Spleen (tissue), 7 donors: ENCODE data around the gene IGF1R.

Experiments used
- POLR2A ChIP-seq, 3 donors: fragments of 450-650 bp; IDR thresholded peaks; one replicate each; pipeline ENCODE4 v1.5.1; 2017; ENCODE audit warnings: antibody characterized with exemption in 3 of 3, mild to moderate bottlenecking in 1 of 3
- TF ChIP-seq, protein P1 (sequence below), 11 experiments: fragments of 200-600 bp in 7 of 11; fragments of 450-650 bp in 4 of 11; sonication (generic) in 4 of 11; IDR thresholded peaks in 8 of 11; conservative IDR thresholded peaks in 3 of 11; 1 replicate in 7 of 11; 2 replicates in 4 of 11; pipeline versions ENCODE4 v1.4.0 to v1.8.0; 2016 to 2021; ENCODE audit warnings: antibody characterized with exemption in 11 of 11, inconsistent platforms in 4 of 11, mild to moderate bottlenecking in 1 of 11
- donor health status: DM: no; HTN: no; CAD: no; lungs with moderate emphysema.
- donor health status: DM: no; HTN: no; CAD: no.
- donor health status: DM: no; HTN: no; CAD: no.

DNA sequence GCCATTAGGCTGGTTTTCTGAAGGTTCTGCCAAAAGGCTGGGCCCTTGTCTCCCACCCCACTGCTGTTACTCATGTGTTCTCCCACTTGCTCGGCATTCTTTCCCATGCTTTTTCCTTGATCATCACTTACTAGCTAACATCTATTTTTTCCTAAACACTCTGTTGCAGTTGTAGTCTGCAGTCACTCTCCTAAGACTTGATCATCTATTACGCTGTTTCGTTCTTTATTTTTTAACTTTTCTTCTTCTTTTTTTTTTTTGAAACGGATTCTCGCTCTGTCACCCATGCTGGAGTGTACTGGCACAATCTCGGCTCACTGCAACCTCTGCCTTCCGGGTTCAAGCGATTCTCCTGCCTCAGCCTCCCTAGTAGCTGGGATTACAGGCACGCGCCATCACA, 176.3 kb downstream of the IGF1R start:
- TF ChIP-seq, protein P1, sequence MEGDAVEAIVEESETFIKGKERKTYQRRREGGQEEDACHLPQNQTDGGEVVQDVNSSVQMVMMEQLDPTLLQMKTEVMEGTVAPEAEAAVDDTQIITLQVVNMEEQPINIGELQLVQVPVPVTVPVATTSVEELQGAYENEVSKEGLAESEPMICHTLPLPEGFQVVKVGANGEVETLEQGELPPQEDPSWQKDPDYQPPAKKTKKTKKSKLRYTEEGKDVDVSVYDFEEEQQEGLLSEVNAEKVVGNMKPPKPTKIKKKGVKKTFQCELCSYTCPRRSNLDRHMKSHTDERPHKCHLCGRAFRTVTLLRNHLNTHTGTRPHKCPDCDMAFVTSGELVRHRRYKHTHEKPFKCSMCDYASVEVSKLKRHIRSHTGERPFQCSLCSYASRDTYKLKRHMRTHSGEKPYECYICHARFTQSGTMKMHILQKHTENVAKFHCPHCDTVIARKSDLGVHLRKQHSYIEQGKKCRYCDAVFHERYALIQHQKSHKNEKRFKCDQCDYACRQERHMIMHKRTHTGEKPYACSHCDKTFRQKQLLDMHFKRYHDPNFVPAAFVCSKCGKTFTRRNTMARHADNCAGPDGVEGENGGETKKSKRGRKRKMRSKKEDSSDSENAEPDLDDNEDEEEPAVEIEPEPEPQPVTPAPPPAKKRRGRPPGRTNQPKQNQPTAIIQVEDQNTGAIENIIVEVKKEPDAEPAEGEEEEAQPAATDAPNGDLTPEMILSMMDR (IDR thresholded peaks at IDR 0.05 in 8 of 11, conservative IDR thresholded peaks at IDR 0.05 in 3 of 11), result no peak
- TF ChIP-seq POLR2A (IDR thresholded peaks at IDR 0.05), result no peak
